ENCODE measurements around the gene DENND1A.

GRCh38 chr9:123746765-123747164 lies 183.2 kb downstream of the DENND1A start:
- TF ChIP-seq POLR2AphosphoS5 (IDR thresholded peaks at IDR 0.05) (no peak), EP300 (IDR thresholded peaks at IDR 0.05) (no peak), POLR2A (IDR thresholded peaks at IDR 0.05) (no peak)
- TF ChIP-seq, protein P1, sequence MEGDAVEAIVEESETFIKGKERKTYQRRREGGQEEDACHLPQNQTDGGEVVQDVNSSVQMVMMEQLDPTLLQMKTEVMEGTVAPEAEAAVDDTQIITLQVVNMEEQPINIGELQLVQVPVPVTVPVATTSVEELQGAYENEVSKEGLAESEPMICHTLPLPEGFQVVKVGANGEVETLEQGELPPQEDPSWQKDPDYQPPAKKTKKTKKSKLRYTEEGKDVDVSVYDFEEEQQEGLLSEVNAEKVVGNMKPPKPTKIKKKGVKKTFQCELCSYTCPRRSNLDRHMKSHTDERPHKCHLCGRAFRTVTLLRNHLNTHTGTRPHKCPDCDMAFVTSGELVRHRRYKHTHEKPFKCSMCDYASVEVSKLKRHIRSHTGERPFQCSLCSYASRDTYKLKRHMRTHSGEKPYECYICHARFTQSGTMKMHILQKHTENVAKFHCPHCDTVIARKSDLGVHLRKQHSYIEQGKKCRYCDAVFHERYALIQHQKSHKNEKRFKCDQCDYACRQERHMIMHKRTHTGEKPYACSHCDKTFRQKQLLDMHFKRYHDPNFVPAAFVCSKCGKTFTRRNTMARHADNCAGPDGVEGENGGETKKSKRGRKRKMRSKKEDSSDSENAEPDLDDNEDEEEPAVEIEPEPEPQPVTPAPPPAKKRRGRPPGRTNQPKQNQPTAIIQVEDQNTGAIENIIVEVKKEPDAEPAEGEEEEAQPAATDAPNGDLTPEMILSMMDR (IDR thresholded peaks at IDR 0.05) = no peak
